MCF 10A (cell line): ENCODE results near the gene RIN2. TPM values are rescaled to one million over a fixed set of nuclear protein-coding genes. Genes with fewer than 3 reads are reported as not detected.
A peak's percentile ranks its signal among the peaks of the same experiment; 100 is the strongest.

Source experiments
- BruUV-seq: library from RNA; stranded (reverse); fragments of 400-500 nt; replicated peaks from 2 replicates; lab custom pipeline; 2021; lab: Mats Ljungman, UMichigan
- CTCF ChIA-PET: fragments of 300-600 bp; sonication (Branson Sonifier 250); formaldehyde crosslinking; extraction: SDS; loops from one replicate; lab custom pipeline; 2021; ENCODE audit warnings: antibody characterized with exemption, inconsistent platforms; lab: Yijun Ruan, JAX
- POLR2A ChIA-PET: fragments of 300-600, 350-650 bp; sonication (Branson Sonifier 250); formaldehyde crosslinking; extraction: SDS; loops from one replicate; lab custom pipeline; 2020; ENCODE audit warnings: antibody characterized with exemption, inconsistent platforms; lab: Yijun Ruan, JAX
- DNase-seq: peaks from one replicate; pipeline ENCODE4 v3.0.0-alpha.2; 2018; ENCODE audit not compliant: unreplicated experiment
- H3K27ac Mint-ChIP-seq: one replicate; pipeline ENCODE4 v1.8.0; 2022; ENCODE audit warnings: mild to moderate bottlenecking, low read depth, mixed read lengths; ENCODE audit not compliant: unreplicated experiment
- H3K27me3 Mint-ChIP-seq: one replicate; pipeline ENCODE4 v1.8.0; 2022; ENCODE audit warnings: mixed read lengths; ENCODE audit not compliant: insufficient read depth, unreplicated experiment
- H3K36me3 Mint-ChIP-seq: one replicate; pipeline ENCODE4 v1.8.0; 2022; ENCODE audit warnings: mild to moderate bottlenecking, moderate library complexity, mixed read lengths; ENCODE audit not compliant: insufficient read depth, unreplicated experiment
- H3K4me1 Mint-ChIP-seq: one replicate; pipeline ENCODE4 v1.8.0; 2022; ENCODE audit warnings: mixed read lengths; ENCODE audit not compliant: insufficient read depth, unreplicated experiment
- H3K4me3 Mint-ChIP-seq: one replicate; pipeline ENCODE4 v1.8.0; 2022; ENCODE audit warnings: mild to moderate bottlenecking, moderate library complexity, mixed read lengths; ENCODE audit not compliant: unreplicated experiment
- H3K9me3 Mint-ChIP-seq: one replicate; pipeline ENCODE4 v1.8.0; 2022; ENCODE audit warnings: mixed read lengths; ENCODE audit not compliant: unreplicated experiment
- intact Hi-C: fragments of 100-400 bp; cut with micrococcal nuclease; formaldehyde crosslinking; loops from 2 replicates; pipeline ENCODE4 v1.14.1; 2022
- total RNA-seq: library from RNA; stranded (reverse); gene quantifications from 2 replicates; pipeline ENCODE4 v1.2.3, GENCODE V29; 2022
- TF ChIP-seq, protein P1 (sequence below): fragments of 200-600 bp; IDR thresholded peaks from one replicate; pipeline ENCODE4 v1.8.0; 2022; ENCODE audit warnings: antibody characterized with exemption, mild to moderate bottlenecking; ENCODE audit not compliant: unreplicated experiment

Gene RIN2
- total RNA-seq, 1 experiment from 2014 or later = 23.9 TPM

DNA sequence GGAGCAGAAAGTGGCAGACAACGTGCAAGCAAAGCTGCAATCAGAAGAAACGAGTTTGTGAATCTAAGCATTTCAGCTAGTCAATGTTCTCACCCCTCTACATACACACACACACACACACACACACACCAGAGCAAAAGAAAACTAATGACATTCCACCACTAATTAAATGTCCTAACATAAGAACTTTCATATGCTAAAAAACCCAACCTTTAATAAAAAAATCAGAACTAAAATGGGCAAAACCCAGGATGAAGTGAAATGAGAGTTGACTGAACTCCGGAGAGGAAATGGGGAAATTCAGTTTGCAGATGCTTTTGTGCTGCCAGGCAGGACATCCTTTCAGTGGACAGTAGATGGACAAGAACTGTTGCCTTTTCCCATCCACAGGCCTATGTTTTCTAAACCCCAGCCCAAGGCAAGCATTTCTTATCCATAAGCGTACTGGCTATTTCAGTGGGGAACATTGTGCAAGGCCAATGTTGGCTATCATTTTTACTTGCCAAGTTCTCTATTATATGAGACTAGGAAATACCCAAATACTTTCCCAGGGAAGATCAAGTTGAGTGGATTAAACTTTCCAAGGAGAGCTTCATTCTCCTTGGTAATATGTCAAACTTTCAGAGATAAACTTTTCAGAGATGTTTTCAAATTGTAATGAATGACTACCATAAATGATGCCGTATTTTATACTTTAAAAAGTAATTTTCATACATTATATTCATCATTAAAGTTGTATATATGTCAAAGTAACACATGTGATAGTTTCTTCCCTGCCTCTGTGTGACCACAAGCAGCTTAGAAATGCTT, 27.3 kb downstream of the RIN2 start:
- Mint-ChIP-seq H3K27ac (peak overlapping the region; percentile 86), H3K9me3 (peaks cover 21% of the 10 kb centered on the region), H3K36me3 (no peaks in the 10 kb centered on the region), H3K27me3 (no peaks in the 10 kb centered on the region), H3K4me3 (peak overlapping the region; percentile 51), H3K4me1 (peaks cover 56% of the 10 kb centered on the region)
- intact Hi-C loops = loop anchor here (1.0 kb wide), 7 partner anchors 43 to 210 kb away; no protein-coding TSS in a partner anchor
- no TSS peak for BruUV-seq
- POLR2A ChIA-PET = interaction anchor here (0.7 to 6.7 kb wide), 32 partner anchors 11 to 818 kb away, joined by 3 to 154 read pairs (median 6); partner anchors contain the start of gene NAA20
- DNase-seq = peak; percentile 58
- TF ChIP-seq, protein P1, sequence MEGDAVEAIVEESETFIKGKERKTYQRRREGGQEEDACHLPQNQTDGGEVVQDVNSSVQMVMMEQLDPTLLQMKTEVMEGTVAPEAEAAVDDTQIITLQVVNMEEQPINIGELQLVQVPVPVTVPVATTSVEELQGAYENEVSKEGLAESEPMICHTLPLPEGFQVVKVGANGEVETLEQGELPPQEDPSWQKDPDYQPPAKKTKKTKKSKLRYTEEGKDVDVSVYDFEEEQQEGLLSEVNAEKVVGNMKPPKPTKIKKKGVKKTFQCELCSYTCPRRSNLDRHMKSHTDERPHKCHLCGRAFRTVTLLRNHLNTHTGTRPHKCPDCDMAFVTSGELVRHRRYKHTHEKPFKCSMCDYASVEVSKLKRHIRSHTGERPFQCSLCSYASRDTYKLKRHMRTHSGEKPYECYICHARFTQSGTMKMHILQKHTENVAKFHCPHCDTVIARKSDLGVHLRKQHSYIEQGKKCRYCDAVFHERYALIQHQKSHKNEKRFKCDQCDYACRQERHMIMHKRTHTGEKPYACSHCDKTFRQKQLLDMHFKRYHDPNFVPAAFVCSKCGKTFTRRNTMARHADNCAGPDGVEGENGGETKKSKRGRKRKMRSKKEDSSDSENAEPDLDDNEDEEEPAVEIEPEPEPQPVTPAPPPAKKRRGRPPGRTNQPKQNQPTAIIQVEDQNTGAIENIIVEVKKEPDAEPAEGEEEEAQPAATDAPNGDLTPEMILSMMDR = no peak
- CTCF ChIA-PET = interaction anchor here (0.6 to 9.6 kb wide), 50 partner anchors 8 to 413 kb away, joined by 3 to 181 read pairs (median 5); partner anchors contain the start of gene NAA20

GRCh38 chr20:19785983-19786285, 27.9 kb downstream of the RIN2 start:
- peaks cover 56% of the 10 kb centered on the region for H3K4me1 Mint-ChIP-seq
- CTCF ChIA-PET = interaction anchor here (0.7 to 9.6 kb wide), 39 partner anchors 8 to 231 kb away, joined by 3 to 181 read pairs (median 6); partner anchors contain the start of gene NAA20
- H3K27me3 Mint-ChIP-seq = no peaks in the 10 kb centered on the region
- no peak for DNase-seq
- no peaks in the 10 kb centered on the region for H3K36me3 Mint-ChIP-seq
- TF ChIP-seq, protein P1 = no peak
- H3K4me3 Mint-ChIP-seq = peak overlapping the region; percentile 15
- H3K9me3 Mint-ChIP-seq = peaks cover 16% of the 10 kb centered on the region
- intact Hi-C loops = loop anchor here (1.0 kb wide), 7 partner anchors 42 to 209 kb away; no protein-coding TSS in a partner anchor
- H3K27ac Mint-ChIP-seq = peak overlapping the region; percentile 86
- POLR2A ChIA-PET = interaction anchor here (0.7 to 6.7 kb wide), 31 partner anchors 11 to 818 kb away, joined by 3 to 154 read pairs (median 6); partner anchors contain the start of genes NAA20 and RIN2
- BruUV-seq = no TSS peak

DNA sequence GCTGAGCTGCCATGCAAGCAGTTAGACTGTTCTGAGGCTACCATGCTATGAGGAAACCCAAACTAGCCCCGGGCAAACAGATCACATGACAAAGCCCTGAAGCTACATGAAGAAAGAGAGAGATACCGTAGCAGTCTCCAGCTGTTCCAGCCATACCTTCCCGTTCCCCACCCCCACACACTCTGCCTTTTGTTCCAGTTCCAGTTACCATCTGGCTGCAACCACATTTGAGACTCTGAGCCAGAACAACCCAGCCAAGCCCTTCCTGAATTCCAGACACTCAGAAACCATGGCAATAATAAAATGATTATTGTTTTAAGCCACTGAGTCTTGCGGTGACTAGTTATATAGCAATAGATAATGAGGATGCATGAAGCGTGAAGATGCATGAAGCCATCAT, 28.3 kb downstream of the RIN2 start:
- H3K9me3 Mint-ChIP-seq = peaks cover 15% of the 10 kb centered on the region
- CTCF ChIA-PET = interaction anchor here (0.6 to 9.6 kb wide), 31 partner anchors 10 to 1279 kb away, joined by 3 to 181 read pairs (median 11); partner anchors contain the start of genes NAA20 and SEC23B
- no TSS peak for BruUV-seq

More for the DNA sequence above, 28.3 kb downstream of the RIN2 start:
- intact Hi-C loops = no loop called here
- H3K27ac Mint-ChIP-seq = peak overlapping the region; percentile 86
- no peaks in the 10 kb centered on the region for H3K36me3 Mint-ChIP-seq
- H3K27me3 Mint-ChIP-seq = no peaks in the 10 kb centered on the region
- H3K4me3 Mint-ChIP-seq = peak overlapping the region; percentile 15
- H3K4me1 Mint-ChIP-seq = peaks cover 55% of the 10 kb centered on the region
- TF ChIP-seq, protein P1 = no peak
- POLR2A ChIA-PET = interaction anchor here (0.6 to 6.7 kb wide), 28 partner anchors 10 to 817 kb away, joined by 3 to 154 read pairs (median 6); partner anchors contain the start of genes NAA20 and RIN2
- peak; percentile 93 for DNase-seq
